HG02642 (cell line): ENCODE results near the gene GNG12.

Experiments used
- ATAC-seq: cut with Tn5 transposase; IDR thresholded peaks from one replicate; pipeline ENCODE4 v1.9.1; 2021; ENCODE audit warnings: mild to moderate bottlenecking; ENCODE audit not compliant: unreplicated experiment, poor library complexity

GNG12 gene

DNA sequence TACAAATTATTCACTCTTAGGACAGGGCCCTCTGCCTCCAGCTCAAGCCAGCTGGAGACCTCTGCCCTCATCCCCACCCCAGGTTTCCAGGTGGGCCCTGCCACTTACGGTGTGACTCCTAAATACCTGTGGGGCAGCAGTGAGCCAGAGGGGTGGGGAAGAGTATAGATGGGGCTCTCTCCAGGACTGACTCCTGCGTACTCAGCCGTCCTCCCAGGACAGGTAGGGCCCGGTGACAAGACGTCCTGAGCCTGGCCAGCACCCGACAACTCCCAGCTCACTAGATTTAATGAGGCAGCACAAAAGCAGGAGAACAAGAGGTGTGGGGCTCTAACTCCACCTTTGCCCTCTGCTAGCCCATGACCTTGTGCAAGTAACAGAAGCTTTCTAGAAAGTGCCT, 16.8 kb downstream of the GNG12 start:
- no peak for ATAC-seq

DNA sequence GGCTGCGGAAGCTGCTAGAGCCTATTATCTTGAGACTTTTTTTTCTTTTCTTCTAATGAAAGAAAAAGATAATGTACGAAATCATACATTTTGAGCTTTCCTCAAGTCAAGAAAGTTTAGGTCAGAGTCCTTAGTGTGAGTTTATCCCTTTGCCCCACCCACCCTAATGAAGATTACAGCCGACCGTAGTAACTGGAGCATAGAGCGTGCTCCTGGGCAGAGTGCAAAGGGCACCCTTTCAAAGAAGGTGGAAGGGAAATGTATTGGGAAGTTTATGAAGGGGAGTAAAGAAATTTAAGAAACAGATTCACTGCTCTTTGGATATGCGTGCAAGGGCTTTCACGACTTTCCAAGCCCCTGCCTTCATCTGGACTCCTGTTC, 17.2 kb downstream of the GNG12 start:
- ATAC-seq = no peak

DNA sequence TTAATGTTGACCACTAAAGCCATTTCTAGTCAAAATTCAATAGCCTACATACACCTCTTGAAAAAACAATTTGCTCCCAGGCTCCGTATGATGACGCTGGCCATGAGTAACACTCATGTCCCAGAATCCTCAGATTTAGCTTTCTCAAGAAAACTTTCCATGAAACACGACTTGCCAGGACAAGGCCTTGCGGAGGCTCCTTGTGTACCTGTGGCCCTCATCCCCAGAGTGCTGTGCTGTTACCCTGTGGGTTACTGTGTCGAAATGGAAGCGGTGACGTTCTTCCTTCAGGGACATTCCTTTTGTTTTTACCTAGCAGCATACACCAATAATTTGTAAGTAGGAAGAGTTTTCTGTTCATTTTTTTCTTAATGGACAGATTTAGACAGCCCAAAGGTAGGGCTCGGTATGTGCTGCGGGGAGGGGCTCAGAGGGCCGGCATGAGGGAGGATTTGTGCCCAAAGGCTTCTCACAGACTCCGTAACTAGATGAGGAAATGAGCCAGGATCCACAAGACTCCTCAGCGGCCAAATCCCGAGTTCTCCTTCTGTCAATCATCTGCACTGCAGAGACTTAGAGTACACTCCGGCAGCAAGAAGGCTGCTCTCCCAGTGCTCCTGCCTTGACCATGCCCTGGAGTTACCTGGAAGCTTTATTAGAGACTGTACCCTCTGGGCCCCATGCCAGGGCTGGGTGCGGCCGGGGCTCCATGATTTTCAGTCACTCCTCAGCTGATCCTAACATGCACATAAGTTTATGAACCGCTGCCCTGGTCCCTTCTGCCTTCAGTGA, 17.8 kb downstream of the GNG12 start:
- no peak for ATAC-seq

DNA sequence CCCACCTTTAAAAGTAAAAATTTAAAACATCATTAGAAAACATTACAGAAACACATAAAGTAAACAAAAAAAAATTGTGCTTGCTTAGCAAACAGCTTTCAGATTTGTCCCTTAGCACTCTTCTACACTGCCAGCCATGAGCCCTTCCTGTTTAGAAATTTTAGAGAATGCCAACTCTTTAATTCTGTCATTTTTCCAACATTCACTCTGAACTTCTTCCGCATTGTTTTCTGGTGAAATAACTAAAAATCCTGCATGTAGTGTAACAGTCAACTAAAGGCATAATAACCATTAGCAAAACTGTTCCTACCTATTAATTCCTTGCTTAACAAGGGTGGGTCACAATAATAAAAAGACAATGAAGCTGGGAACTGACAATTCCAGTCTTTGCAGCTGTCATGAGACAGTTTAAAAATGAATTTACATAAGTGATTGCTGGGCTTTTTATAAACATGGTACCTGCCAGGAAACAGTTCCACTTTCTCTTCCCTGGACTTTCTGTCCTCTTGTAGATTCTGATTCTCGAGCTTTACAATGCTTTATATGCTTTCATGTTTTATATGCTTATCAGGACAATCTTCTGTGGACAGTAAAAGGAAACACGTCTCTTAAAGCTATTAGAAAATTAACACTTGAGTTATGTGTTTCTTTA, 19.0 kb downstream of the GNG12 start:
- no peak for ATAC-seq

DNA sequence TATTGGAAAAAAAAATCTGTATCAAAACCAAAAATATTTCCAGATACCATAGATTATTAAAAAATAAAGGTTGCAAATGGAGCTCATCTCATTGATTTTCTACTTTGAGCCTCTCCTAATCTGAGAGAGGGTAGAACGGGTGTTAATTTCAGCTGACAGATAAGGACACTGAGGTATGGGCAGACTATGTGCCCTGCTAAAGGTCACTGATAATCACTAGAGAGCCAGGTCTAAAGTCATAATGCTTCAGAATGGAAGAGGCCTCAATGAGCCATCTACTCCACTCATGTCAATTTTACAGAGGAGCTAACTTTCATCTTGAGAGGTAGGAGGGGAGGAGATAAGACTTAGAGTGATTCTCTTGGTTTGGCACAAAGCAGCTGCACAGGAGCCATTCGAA, 21.0 kb downstream of the GNG12 start:
- no peak for ATAC-seq

DNA sequence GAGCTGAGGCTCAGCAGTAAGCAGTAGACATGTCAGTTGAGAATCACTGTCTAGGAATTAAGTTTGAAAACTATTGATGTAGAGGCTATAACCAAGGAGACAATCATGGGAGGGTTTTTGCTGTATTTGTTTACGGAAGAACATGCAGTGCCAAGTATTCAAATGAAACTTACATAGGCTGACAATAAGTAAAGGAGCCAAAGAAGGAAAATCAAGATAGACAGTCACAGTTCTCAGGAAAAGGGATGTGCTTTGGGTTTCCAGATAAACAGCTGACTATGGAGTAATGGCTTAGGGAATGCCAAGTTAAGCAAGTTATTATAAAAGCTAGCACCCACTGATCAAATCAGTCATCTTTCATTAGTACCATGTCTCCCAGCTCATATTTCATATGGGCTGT, 21.5 kb downstream of the GNG12 start:
- no peak for ATAC-seq

DNA sequence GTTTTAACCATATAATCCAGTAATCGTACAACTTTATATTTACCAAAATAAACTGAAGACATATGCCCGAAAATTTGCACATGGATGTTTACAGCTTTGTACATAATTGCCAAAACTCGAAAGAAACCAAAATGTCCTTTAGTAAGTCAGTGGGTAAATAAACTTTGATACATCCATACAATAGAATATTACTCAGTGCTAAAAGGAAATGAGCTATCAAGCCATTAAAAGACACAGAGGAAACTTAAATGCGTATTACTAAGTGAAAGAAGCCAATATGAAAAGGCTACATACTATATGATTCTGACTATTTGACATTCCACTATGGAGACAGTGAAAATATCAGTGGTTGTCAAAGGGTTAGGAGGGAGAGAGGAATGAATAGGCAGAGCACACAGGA, 23.4 kb downstream of the GNG12 start:
- no peak for ATAC-seq

DNA sequence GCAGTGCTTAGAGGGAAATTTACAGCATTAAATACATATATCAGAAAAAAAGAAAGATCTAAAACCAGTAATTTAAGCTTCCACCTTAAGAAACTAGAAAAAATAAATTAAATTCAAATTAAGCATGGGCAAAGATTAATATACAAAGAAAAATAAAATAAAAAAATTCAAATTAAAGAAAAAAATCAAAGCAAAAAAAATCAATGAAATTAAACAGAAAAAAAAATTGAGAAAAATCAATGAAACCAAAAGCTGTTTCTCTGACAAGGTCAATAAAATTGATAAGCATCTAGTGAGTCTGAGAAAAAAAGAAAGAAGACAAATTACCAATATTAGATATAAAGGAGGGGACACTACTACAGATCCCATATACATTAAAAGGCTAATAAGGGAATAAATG, 26.0 kb downstream of the GNG12 start:
- ATAC-seq = no peak

DNA sequence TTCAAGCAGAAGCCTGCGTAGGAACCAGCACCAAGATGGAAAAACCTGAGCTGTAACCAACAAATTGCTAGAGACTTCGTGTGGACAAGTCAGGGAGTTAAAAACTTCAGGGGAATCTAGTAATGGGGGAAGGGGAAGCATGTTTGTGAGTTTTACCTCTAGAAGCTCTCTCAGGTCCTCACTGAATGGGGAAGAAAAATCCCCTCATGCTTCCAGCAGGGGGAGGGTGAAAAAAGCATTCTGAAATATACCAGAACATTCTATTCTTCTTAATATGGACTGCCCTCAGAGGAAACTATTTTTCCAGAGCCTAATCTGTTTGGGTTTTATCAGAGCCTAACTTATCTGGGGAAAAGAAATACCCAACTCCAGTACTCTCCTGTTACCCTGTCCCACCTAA, 28.6 kb downstream of the GNG12 start:
- ATAC-seq = no peak

DNA sequence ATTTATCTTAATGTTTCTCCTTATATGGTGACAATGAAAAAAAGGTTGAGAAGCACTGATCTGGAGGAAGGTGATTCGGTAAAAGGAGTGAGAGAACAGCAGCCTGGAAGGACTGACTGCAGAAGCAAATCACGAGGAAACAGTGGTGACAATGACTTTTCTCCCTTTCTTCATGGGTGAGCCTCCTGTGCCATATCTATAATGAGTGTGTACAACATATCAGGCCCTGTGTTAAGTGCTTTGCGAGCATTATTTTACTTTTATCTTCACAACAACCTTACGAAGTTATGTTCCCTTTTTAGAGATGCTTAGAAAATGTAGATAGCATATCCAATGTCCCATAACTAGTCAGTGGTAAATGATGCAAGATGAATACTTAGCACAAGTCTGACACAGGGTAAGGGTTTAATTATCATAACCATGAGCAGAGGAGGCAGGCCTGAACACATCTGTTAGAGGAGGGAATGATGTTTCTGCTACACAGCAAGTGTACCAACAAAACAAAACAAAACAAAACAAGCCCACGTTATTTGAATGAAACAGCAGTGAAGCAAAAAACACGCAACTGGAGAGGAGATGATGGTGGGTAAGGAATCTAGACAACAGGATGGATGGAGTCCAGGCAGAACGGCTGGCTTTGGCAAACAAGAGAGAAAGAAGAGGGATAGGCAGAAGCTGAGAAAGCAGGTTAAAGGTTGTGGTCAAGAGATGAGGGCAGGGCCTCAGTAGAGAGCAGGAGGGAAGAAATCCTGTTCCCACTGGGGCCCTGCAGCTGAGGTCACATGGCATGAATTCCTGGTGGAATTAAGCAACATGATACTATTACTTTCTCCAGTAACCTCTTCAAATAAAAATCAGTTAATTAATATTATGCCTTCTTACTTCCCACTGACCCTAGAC, 29.6 kb downstream of the GNG12 start:
- no peak for ATAC-seq

DNA sequence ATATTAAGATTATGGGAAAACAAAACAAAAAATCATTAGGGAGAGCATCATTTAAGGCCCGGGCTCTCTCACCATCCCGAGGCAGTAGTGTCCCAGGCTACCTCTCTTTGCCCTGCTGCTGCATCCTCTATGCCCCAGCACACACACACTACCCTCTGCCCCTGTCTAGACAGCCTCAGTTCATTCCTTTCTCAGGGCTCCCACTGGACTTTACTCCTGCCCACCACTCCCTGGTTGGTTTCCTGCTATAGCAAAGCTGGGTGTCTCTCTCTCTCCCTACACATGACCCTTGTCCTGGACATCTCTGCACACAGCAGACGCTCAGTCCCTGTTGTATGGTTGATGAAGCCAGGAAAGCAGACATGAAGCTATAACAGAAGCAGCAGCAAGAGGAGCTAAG, 30.7 kb downstream of the GNG12 start:
- no peak for ATAC-seq

DNA sequence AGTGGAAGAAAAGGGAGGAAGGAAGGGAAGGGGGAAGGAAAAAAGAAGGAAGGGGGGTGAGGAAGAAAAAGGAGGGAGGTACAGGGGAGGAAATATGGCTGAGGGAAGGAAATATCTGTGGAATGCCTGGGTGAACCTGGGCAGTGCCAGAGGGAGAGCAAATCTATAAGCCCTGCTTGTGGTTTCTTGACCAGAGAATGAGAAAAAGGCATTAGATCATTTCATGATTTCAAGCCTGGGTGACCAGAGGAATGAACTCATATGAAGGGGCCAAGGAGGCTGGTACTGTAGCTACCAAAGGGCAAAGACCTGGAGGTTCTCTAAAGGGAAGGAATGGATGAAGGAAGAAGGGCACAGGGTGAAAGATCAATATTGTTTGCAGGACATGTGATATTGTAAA, 31.4 kb downstream of the GNG12 start:
- no peak for ATAC-seq

DNA sequence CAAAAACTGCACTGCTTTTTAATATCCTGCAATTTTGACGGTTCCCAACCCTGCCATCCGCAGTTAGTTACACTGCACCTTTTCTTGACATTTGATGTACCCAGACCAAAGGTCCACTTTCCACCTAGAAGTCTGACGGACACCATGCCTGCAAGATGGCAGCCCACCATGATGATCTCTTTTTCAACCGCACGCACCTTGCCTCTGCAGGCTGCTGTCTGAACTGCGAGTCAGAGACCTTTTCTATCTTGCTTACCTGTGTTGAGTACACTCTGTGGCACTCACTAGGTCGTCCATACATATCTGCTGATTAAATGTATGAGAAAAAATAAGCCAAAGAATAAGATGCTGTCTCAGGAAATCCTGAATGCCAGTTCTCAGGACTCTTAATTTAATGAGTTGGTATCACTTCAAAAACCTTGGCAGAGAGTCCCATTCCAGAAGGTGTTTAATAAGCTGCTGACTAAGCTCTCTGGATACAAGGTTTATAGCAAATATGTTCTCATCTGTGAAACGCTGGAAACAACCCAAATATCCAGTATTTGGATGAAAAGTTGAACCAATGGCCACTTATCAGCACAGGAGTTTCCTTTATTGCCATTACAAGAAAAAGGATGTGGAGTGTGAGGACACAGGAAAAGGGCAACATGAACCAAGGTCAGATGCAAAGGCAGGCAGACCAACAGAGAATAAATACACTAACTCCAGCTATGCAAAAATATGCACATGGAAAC, 37.9 kb downstream of the GNG12 start:
- ATAC-seq = no peak

DNA sequence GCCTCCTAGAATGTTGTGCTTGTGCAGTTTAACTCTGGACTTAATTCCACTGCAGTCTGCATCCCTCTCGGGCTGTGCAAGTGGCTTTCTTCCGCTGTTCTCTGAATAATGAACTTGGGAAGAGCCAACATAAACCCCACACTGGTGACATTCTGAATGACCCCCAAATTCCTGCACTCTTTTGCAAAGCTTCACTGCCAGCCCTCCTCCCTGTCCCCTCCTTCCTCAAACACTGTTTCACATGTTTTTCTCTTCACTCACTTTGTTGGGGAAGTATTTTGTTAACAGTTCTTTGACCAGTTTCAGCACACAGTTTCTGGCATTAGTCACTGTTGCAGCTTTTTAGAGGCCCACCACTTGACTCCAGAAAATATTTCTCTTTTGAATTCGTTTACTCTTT, 39.7 kb downstream of the GNG12 start:
- no peak for ATAC-seq

DNA sequence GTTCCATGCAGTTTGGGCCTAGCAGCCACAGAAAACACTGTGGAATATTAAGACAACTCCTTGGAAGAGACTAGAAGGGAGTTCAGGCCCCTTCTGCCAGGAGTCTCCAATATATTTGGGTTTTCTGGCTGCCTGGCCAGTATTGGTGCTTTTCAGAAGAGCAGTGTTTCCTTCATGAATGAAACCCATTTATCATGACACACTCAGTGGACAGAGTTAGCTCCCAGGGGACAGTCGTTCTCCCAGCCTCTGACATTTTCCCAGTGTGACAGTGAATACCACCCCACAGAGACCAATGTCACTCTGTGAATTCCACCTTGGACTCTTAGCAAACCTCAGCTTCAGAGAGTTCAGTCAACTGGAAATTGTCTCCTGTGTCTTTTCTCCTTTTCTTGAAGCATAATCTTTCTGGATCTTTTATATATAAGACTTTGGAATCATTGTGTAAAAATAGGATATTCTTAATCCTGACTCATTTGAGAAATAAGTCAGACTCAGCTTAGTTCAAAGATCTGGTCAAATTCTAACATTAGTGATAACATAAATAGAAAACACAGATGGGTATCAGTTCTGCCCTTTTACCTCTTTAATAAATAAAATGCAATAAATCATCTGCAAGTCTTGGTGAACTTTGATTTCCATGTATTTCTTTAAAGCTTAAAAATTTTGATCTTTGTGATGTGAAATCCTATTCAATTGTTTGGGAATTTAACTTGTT, 40.4 kb downstream of the GNG12 start:
- ATAC-seq = no peak

DNA sequence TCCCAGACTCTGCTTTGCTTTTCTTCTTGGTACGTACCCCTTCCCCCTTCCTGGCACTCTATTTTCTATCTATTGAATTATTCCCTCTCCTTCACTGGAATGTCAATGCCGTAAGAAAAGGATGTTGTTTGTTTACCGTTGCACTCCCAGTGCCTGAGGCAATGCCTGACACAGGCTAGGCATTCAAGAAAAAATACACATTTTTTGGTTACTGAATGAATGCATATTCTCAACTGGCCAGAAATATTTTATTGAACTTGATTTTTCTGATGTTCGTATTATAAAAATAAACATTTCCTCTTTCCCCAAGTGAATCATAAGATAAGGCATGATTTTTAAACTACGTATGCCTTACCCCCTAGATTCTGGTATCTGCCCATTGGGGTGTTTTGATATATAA, 41.2 kb downstream of the GNG12 start:
- ATAC-seq = no peak

DNA sequence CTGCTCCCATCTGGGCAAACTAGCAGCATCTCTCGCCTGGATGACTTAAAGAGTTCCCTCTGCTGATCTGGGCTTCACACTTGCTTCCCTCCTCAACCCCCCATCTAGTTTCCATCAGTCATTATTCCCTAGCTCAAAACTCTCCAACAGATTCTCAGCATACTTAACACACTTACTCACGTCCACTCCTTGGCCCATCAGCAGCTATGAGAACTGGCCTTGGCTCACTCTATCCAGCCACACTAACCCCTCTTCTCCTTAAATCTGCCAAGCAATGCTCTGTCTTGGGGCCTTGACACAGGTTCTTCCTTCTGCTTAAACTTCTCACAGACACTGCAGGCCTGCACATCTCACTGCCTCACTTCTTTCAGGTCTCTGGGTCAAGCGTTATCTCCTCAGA, 41.6 kb downstream of the GNG12 start:
- ATAC-seq = no peak

DNA sequence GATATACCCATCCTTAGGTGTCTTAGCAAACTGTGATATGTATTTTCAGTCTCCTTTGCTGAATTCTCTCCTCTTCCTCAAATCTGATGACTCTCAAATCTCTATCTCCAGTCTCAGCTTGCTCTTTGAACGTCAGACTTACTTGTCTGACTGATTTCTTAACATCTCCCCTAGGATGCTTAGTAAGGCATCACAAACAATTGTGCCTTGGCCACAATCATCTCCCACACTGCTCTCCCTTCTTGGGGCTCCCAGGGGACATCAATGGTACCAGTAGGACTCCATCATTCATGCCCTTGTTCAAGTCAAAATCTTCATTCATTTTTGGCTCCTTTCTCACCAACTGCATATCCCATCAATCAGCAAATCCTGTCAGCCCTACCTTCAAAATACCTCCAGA, 42.0 kb downstream of the GNG12 start:
- no peak for ATAC-seq

DNA sequence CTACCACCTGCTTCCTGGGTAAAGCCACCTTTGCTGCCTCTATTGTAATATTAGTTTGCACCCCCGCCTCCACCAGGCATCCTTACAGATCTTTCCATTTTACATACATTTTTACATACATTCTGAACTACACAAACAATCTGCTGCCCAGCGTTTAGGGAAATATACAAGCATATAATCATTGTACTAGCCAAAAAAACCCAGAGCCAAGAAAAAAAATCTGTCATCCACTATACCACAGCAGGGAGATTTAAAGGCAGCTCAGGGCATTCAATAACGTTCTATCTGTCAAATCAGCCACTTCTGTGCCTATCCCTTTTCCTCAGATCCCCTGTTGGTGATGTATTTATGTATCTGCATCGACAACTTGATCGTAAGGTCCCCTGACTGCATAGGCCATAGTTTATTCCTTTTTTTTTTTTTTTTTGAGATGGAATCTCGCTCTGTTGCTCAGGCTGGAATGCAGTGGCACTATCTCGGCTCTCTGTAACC, 43.0 kb downstream of the GNG12 start:
- no peak for ATAC-seq

DNA sequence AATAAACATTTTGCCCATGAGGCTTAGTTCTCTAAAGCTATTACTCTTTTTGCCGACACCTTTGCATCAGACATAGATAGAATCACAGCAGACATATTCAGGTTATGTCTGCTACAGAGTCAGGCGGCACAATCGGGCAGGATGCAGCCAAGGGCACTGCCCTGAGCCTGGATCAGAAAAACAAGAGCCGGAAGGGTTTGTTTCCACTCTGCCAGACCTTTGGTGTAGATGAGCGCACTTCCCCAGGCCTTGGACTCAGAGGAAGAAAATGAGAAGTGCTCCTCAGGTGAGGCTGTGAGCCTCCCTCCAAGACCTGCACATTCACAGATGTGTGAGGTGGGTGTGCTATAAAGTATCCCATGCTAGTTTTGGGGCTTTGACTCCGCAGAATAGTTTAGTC, 43.7 kb downstream of the GNG12 start:
- no peak for ATAC-seq
